ENCODE data around the gene GZF1.

The GZF1 gene

GRCh38 chr20:23356203-23356602 is 5.8 kb upstream of the GZF1 start:
- no peak for TF ChIP-seq CTCF (conservative IDR thresholded peaks at IDR 0.05)
- TF ChIP-seq ZFX (IDR thresholded peaks at IDR 0.05), result no peak

GRCh38 chr20:23357767-23358562 is 4.0 kb upstream of the GZF1 start:
- TF ChIP-seq CTCF (conservative IDR thresholded peaks at IDR 0.05) (no peak), ZFX (IDR thresholded peaks at IDR 0.05) (no peak)
- H3K27ac ChIP-seq, result peak overlapping the region; percentile 86

More at GRCh38 chr20:23356203-23356602, 5.8 kb upstream of the GZF1 start:
- H3K27ac ChIP-seq, result no peak overlapping the region; the same call in 1 of the 2 replicates

GRCh38 chr20:23358563-23358906 is 3.4 kb upstream of the GZF1 start:
- no peak for TF ChIP-seq ZFX (IDR thresholded peaks at IDR 0.05)
- TF ChIP-seq CTCF (conservative IDR thresholded peaks at IDR 0.05), result no peak
- peak overlapping the region; percentile 86 for H3K27ac ChIP-seq

- TF ChIP-seq CTCF (conservative IDR thresholded peaks at IDR 0.05), result no peak
- no peak for TF ChIP-seq ZFX (IDR thresholded peaks at IDR 0.05)
- H3K27ac ChIP-seq, result peak overlapping the region; percentile 17; the same call in 1 of the 2 replicates
These were observed 2.9 kb upstream of the GZF1 start for GRCh38 chr20:23358923-23359593.

GRCh38 chr20:23360531-23360930 is 1.5 kb upstream of the GZF1 start:
- no peak overlapping the region for H3K27ac ChIP-seq
- TF ChIP-seq ZFX (IDR thresholded peaks at IDR 0.05), result no peak

GRCh38 chr20:23361119-23361475 is 885 bp upstream of the GZF1 start:
- TF ChIP-seq ZFX (IDR thresholded peaks at IDR 0.05) (no peak), CTCF (conservative IDR thresholded peaks at IDR 0.05) (no peak)
- peak overlapping the region; percentile 97 for H3K27ac ChIP-seq

- peak overlapping the region; percentile 97 for H3K27ac ChIP-seq
These were observed 642 bp downstream of the GZF1 start for GRCh38 chr20:23362392-23363256.

More at GRCh38 chr20:23362392-23363256, 642 bp downstream of the GZF1 start:
- TF ChIP-seq ZFX (IDR thresholded peaks at IDR 0.05) (peak; percentile 49; the same call in 1 of the 2 replicates), CTCF (conservative IDR thresholded peaks at IDR 0.05) (no peak)

Measured in C4-2B (cell line).